CD4-positive, alpha-beta T cell treated with Interferon gamma for 1 hour (primary cell): Measurements from ENCODE around the gene CABP4.

Source experiments
- DNase-seq: peaks from one replicate; pipeline ENCODE4 v3.0.0-alpha.2; 2020

The CABP4 gene

DNA sequence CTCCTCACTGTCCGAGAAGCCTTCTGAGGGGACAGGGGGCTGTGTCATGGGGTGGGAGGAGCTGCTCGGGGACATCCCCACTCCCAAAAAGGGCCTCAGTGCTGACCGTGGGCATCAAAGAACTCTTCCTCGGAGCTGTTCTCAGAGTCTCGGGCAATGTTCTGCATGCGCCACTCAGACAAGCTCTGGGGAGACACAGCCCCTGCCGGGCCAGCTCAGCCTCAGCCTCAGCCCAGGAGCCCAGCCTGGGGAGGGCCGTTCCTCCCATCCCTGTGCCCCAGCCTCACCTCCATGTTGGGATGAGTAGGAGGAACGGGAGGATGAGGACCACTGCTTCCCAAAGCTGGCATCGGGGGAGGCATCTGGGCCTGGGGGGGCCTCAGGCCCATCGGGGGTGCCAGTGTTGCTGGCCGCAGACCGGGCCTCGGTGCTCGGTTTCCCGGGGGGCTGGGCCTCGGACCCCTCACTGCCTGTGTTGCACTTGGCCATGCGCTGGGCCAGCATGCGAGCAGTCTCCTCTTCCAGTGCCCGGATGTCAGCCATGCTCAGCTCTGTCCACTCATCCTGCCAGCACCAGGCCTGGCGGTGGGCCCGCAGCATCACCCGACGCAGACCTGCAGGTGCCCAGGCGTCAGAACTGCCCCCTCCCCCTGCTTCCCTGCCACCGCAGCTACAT, 44.8 kb downstream of the CABP4 start:
- DNase-seq = no peak

DNA sequence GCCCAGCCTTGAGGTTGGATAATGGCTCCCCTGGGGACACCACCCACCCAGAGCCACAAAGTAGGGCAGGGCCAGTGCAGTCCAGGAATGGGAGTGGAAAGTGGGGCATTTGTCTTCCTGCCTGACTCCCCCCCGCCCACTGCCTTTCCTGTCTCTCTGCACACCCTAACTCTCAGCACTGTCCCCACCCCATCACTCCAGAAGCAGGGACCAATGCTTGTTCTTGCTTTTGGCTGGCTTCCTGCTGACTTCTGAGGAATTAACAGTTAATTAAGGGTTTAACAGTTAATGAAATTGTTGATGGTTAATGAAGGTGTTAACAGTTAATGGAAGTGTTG, 45.3 kb downstream of the CABP4 start:
- no peak for DNase-seq

DNA sequence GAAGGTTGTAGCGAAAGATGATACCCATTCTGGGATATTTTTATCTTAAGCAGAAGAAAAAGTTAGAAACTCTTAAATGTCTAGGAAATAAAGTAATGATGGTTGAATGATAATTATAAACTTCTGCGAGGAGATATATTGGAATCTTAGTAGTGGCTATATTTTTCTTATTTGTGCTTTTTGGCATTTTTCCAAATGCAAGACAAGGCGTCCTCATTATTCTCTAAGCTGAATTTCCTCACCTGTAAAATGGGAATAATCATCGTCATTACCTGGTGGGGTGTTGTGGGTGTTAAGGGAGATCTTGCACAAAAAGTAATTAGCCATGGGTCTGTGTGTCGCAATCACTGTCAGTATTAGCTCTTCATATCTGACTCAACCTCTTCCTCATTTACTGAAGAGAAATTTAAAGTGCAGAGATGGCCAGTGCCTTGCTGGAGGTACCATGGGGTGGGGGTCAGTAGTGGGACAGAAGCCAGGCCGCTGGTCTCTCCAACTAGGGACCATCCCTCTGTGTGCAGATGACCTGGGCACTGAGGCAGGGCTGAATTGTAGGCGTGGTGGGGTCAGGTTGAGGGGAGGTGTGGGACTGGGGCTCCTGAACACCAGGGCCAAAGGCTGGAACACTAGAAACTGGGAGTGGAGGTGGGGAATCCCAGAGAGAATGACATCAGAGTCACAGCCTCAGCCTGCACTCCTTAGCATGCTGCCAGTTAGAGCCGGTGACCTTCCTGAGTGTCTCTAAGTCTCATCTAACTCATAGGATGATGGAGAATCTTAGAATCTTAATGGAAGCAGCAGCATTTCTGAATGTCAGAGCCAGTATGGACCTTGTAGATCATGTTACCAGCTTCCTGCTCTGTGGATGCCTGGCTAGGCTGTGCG, 45.9 kb downstream of the CABP4 start:
- no peak for DNase-seq

DNA sequence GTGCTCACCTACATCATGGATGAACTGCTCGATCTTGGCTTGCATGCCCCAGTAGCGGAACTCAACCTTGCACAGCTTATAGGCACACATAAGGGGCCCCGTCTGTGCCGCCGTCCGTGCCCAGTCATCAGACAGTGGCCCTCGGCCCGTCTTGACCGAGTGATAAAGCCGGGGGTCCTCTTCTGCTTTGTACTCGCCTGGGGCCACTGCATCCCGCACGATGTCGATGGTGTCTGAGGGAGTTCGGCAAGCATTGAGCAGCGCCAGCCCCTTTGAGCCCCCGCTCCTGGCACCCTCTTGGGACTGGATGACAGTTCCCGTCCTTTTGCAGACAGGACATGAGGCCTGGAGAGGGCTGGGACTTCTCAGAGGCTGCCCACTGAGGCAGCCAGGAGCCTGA, 46.7 kb downstream of the CABP4 start:
- DNase-seq = no peak

DNA sequence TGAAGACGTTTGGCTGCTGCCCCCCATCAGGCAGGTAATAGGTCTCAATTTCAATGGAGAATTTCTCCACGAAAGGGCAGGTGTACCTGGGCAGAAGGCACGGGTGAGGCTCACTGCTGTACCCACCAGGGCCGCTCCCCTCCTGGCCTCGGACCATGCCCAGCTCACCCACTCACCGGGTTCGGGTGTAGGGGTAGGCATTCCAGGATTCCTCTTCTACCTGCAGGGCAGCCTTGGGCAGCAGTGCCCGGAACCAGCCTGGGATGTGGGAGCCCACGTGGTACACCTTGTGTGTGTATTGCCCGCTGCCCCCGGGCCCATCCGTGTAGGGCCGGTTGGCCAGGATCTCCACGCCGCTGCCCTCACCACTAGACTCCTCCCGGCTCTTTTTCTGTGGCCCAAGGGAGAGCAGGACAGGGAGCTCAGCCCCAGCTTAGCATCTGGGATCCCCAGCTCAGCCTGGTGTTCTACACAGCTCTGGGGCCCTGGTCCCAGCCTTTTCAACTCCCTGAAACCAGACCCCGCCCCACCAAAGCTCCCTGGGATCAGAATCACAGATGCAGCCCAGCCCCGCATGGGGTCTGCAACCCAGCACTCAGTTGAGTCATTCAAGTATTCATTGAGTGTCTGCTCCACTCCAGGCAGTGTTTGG, 47.3 kb downstream of the CABP4 start:
- no peak for DNase-seq

DNA sequence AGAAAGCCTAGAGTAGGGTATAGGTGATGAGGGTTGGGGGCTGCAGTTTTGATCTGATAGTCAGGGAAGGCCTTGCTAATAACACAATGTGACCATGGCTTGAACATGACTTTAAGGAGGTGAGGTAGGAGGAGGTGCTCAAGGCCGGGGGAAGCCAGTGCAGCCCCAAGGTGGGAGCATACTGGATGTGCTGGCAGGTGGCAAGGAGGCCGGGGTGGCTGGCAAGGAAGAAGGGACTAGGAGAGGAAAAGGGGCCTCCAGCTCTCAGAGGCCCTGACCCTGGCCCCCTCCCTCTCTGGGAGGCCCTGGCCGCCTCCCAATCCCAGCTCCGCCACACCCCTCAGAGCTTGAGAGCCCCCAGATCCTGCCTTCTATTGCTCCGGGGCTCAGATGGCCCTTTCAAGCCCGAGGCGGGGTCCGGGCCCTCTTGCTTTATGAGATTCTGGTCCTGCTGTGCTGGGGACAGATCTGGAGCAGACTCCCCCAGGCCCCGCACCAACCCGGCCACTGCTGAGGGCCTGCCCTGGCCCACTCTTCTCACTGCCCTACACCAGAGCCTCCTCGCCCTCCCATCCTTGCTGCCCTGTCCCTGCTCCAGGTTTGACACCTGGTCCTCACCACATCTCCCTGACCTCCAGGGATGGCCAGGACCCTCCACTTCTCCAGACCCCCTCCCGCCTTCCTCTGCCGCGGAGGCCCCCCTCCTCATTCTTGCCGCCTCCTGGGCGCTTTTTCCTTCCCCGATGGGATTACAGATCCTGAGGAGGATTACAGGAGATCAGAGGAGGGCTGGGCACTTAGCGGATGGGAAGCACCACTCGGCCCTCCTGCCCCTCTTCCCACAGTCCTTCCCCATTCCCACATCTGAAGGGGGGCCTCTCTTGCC, 48.2 kb downstream of the CABP4 start:
- DNase-seq = no peak

DNA sequence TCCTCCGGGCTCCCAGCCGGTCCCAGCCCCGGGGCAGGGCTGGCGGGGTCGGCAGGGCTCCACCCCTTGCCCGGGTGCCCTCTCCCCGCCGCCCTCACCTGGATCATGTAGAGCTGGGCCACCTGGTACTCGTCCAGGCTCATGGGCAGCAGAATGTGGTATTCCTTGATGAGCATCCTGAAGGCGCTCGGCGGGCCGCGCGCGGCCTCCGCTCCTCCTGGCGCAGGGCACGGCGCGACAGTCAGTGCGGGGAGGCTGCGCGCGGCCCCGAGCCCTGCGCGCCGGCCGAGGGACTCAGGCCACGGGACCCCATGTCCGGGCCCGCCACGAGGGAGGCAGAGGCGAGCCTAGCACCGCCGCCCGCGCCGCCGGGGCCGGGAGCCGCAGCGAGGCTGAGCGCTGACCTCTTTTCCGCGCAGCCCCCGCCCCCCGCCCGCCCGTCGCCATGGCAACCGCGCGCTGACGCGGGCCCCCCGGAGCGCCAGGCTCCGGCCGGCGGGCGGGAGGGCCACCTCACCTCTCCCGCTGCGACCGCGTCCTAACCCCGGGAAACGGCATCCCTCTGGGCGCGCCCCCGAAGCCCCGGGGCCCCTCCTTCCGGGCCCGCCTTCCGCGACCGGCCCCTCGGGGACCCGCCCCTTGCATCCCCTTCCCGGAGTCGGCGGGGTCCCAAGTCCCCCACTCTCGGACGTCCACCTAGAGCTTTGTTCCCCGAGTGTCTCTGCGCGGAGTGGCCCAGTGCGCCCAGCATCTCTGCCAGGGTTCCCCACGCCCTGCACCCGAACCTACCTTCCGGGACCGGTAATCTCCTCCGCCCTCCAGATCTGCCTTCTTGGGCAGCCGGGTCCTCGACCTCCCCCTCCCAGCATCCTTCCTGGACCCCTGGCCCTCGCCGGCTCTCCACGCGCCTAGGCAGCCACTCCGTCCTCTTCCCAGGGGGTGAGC, 49.1 kb downstream of the CABP4 start:
- peak; percentile 28 for DNase-seq

DNA sequence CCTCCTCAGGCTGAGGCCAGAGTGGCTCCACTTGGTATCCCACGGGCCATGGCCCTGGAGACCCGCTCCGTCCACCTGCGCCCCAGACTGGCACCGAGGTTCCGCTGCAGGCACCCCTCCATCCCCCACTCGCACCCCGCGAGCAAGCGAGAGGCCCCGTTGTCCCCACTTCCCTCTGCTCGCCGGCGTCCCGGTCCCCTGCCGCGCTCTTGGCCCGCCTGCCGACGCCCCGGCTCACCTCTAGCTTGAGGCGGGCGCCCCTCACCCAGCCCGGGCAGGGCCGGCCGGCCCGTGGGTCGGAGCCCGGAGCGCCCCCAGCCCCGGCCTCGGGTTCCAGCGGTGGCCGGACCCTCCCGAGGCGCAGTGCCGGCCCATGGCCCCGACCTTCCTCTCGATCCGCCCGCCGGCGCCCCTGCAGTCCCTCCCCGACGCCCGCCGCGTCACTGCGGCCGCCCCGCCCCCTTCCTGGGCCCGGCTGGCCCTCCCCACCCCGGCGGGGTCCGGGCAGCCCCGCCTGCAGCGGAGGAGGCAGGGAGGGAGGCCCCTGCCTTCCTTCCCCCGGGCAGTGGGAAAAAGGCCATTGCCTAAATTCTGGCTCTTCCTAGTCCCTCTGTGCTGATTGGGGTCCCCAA, 49.9 kb downstream of the CABP4 start, which contains the start of gene PITPNM1:
Gene PITPNM1, minus strand, starts transcription at position 414 of the 632 bp plus-strand sequence. CDS start 1,183 bp downstream, outside the sequence.
- DNase-seq = peak; percentile 74

DNA sequence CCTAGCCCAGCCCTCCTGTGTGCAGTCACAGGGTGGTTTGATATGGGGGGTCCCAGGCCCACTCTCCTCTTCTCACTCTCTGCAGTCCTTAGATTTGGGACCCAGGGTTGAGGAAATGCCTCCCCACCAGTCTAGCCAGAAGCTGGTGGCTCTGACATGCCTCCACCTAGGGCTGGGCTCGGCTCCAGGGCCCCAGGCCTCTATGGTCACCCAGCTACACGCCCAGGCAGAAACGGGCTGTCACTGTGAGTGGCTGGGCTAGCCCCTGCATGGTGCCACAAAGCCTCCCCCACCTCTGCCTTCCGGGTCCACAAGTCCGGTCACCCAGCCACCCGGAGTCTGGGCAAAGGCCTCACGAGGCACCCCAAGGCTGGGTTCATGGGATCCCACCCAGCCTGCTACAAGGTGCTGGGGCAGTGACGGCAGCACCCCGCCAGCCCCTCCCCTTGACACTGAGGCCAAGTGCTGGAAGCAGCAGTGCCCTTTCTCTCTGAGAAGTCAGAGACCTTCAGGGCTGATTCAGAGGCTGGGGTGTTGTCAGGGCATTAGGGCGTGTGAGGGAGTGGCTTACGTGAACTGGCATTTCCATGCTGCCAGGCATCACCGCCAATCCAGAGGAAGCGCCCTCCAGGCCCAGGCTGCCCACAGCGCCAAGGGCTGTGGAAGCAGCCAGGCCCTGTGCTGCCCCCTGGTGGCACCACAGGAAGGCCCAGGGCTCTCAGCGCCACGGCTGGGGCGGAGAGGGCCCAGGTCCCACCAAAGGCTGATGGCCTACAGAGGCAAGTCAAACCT, 50.6 kb downstream of the CABP4 start:
- DNase-seq = peak; percentile 92

DNA sequence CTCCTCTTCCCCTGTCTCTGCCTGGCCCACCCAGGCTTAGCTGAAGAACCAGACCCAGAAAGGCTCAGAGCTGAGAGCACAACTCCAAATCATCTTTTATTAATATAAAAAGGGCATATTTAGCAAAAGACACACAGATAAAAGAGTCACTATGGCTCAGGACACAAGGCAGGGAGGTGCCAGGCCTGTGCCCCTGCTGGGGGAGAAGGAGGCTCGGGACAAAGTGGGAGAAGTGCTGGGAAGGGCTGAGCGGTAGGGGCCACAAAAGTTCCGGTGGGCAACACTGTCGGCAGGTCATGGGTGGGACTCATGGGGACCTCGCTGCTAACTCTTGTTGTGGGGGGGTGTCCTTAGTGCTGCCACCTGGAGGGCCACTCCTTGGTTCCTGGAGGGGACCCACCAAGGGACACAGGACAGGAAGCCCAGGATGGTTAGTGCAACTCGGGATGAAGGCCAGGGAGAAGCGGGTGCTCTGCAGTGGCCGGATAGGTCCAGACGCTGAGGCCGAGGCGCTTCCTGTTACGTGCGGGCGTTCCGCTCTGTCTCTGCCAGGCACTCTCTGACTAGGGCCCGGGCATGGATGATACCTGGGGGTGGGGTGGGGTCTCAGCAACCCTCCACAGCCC, 51.4 kb downstream of the CABP4 start:
- no peak for DNase-seq

DNA sequence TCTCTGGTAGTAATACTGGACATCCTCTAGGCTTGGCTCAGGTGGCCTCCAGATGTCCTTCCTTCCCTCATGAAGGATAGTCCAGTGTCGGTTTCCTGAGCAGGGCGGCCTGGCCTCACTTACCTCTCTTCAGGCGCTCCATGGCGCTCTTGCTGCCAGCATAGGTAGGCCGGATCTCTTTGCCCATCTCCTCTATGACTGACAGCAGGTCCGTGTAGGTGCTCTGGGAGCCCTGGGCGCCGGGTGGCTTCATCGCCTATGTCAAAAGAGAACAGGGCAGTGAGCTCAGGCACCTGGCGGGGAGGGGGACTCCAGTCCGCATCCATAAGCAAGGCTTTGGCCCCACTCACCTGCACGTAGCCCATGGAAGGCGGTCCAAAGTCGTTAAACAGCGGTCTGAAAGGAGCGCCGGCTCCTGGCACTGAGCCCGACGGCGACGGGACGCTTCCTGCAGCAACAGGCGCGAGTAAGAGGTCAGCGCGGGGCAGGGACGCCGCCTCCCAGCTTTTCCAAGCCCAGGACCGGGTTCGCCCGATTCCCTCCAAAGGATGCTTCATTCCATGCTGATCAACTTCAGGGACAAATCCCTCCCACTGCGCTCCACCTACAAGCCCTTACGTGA, 52.2 kb downstream of the CABP4 start:
- DNase-seq = no peak

DNA sequence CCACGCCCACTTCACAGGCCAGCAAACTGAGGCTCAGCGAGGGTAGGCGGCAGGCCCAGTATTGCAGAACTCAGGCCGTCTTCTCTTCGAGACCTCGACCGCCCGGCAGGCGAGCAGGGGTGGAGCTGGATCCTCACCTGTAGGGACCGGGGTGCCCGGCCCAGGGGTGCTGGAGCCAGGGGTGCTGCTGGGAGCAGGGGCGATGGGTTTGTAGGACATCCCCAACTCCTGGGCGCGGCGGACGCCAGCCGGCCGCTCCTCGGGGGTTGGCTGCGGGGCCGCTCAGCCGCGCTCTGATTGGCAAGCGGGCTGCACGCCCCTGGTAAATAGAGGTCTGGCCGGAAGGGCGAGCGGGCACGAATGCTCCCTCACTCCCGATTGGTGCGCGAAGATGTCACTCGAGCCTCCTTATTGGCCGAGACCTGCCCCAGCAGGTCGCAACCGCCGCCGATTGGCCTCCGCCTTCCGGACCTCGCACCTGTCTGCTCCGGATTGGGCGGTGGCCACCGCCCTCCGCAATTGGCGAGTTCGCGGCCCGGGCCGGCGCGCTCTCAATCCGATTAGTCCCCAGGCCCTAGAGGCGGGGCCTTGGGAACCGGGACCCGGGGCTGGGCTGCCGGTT, 52.8 kb downstream of the CABP4 start, which contains the start of gene CDK2AP2:
Gene CDK2AP2, minus strand, starts transcription at position 299 of the 622 bp plus-strand sequence. Its CDS starts 80 bp downstream, at position 219.
- peak; percentile 99 for DNase-seq

DNA sequence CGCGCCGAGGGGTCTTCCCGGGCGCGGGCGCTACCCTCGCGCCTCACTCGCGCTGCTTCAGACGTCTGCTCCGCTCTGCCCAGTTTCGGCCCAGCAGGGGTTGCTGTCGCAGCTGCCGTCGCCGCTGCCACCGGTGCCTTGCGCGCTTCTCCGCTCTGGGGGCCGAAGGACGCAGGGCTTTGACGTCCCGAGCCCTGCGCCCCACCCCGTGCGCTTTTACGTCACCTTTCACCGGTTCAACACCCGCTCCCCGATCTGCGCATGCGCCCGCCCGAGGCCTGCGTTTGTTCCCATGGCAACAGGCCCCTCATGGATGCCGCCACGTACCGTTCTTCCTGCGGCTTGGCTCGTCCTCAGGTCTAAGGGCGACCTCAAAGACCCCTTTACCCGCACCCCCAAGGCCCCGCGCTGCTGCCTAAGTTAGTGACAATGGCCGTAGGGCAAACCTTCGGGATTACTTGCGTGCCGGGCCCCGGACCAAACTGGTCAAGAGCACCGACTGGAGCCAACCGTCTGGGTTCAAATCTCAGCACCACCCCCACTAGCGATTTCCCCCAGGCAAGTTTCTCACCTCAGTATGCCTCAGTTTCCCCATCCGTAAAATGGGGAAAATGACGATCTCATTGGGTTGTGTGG, 53.5 kb downstream of the CABP4 start:
- DNase-seq = peak; percentile 98

DNA sequence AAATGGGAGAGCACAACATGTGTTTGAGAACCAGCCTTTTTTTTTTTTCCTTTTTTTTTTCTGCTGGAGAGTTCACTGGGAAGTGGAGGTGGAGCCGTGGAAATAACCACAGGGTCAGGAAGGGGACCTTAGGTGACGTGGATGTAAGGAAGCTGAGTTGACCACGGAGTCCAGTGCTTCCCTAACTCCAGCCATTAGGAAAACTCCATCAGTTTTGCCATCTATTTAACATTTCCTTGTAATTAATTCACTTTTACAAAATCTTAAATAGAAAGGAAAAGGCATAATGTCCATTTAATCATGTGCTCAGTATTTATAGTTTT, 54.8 kb downstream of the CABP4 start:
- no peak for DNase-seq
